PC-3 (cell line): Measurements from ENCODE around the gene PADI3. TPM values are rescaled to one million over a fixed set of nuclear protein-coding genes. Genes with fewer than 3 reads are reported as not detected.
"Not testable (repeated sequence)": the region's sequence is repeated elsewhere in the genome, so short reads cannot be mapped to it uniquely, and the experiment has no call there.

Experiments used
- ATAC-seq: fragments of 200-7000 bp; cut with Tn5 transposase; 2 replicates; pipeline ENCODE4 v1.9.1; 2020; ENCODE audit warnings: mild to moderate bottlenecking, moderate library complexity
- BruUV-seq: library from RNA; stranded (reverse); fragments of 400-500 nt; replicated peaks from 2 replicates; lab custom pipeline; 2021; lab: Mats Ljungman, UMichigan
- CTCF ChIA-PET: fragments of 300-600 bp; sonication (Branson Sonifier 250); formaldehyde crosslinking; loops from one replicate; lab custom pipeline; 2022; ENCODE audit warnings: antibody characterized with exemption; lab: Charles Lee
- POLR2A ChIA-PET: fragments of 300-600 bp; sonication (Branson Sonifier 250); formaldehyde crosslinking; loops from one replicate; lab custom pipeline; 2022; ENCODE audit warnings: antibody characterized with exemption; ENCODE audit not compliant: unreplicated experiment; lab: Charles Lee
- DNase-seq: peaks from one replicate; pipeline ENCODE4 v3.0.0-alpha.2; 2015
- H2AFZ ChIP-seq: fragments of 300-600 bp; sonication (generic); 2 replicates; pipeline ENCODE4 v1.6.0; 2016; ENCODE audit warnings: antibody characterized with exemption, low read length
- H3F3A ChIP-seq: fragments of 300-600 bp; sonication (generic); one replicate; pipeline ENCODE4 v1.6.0; 2017; ENCODE audit warnings: antibody characterized with exemption, low read length, control low read depth, mild to moderate bottlenecking; ENCODE audit not compliant: unreplicated experiment
- H3K27ac ChIP-seq: fragments of 300-600 bp; sonication (generic); 2 replicates; pipeline ENCODE4 v1.5.1; 2016; ENCODE audit warnings: mild to moderate bottlenecking, low read length
- H3K27me3 ChIP-seq: fragments of 300-600 bp; sonication (generic); 2 replicates; pipeline ENCODE4 v1.6.1; 2016; ENCODE audit warnings: low read length, mixed read lengths
- H3K36me3 ChIP-seq: fragments of 300-600 bp; sonication (generic); 2 replicates; pipeline ENCODE4 v1.6.1; 2016; ENCODE audit warnings: low read depth, mixed run types, low read length, mixed read lengths
- H3K4me1 ChIP-seq: fragments of 300-600 bp; sonication (generic); 2 replicates; pipeline ENCODE4 v1.5.1; 2016; ENCODE audit warnings: low read length; ENCODE audit not compliant: insufficient read depth
- H3K4me2 ChIP-seq: fragments of 300-600 bp; sonication (generic); 2 replicates; pipeline ENCODE4 v1.6.0; 2016; ENCODE audit warnings: low read length
- H3K4me3 ChIP-seq: fragments of 300-600 bp; sonication (generic); 2 replicates; pipeline ENCODE4 v1.5.1; 2016; ENCODE audit warnings: mild to moderate bottlenecking, low read length, mixed read lengths
- H3K79me2 ChIP-seq: fragments of 300-600 bp; sonication (generic); 2 replicates; pipeline ENCODE4 v1.6.1; 2017; ENCODE audit warnings: low read length, mixed read lengths
- H3K9ac ChIP-seq: fragments of 300-600 bp; sonication (generic); 2 replicates; pipeline ENCODE4 v1.6.0; 2016; ENCODE audit warnings: mild to moderate bottlenecking, low read length
- H3K9me2 ChIP-seq: fragments of 300-600 bp; sonication (generic); replicated peaks from 2 replicates; pipeline ENCODE4 v1.6.1; 2016; ENCODE audit warnings: mixed run types, low read length, mixed read lengths
- H3K9me3 ChIP-seq: fragments of 300-600 bp; sonication (generic); 2 replicates; pipeline ENCODE4 v1.6.1; 2016; ENCODE audit warnings: low read length, mixed read lengths
- H4K20me1 ChIP-seq: fragments of 300-600 bp; sonication (generic); 2 replicates; pipeline ENCODE4 v1.6.1; 2016; ENCODE audit warnings: low read length, mixed read lengths
- EZH2 ChIP-seq: fragments of 300-600 bp; sonication (generic); IDR thresholded peaks from one replicate; pipeline ENCODE4 v1.6.1; 2017; ENCODE audit warnings: antibody characterized with exemption, mild to moderate bottlenecking, low read length; ENCODE audit not compliant: unreplicated experiment
- EZH2phosphoT487 ChIP-seq: fragments of 300-600 bp; sonication (generic); IDR thresholded peaks from 2 replicates; pipeline ENCODE4 v1.6.1; 2018; ENCODE audit warnings: mild to moderate bottlenecking, antibody characterized with exemption, low read length, borderline replicate concordance
- intact Hi-C: fragments of 100-400 bp; cut with micrococcal nuclease; formaldehyde crosslinking; loops from 2 replicates; pipeline ENCODE4 v1.9.0; 2023
- total RNA-seq: library from RNA; depleted of rRNA; stranded (reverse); fragments of >200 nt; gene quantifications from 2 replicates; pipeline ENCODE4 v1.2.3, GENCODE V29; 2014
- TF ChIP-seq, protein P1 (sequence below): fragments of 300-600 bp; sonication (generic); conservative IDR thresholded peaks from 2 replicates; pipeline ENCODE4 v1.5.1; 2017; ENCODE audit warnings: antibody characterized with exemption, low read depth, mild to moderate bottlenecking, low read length

The PADI3 gene
- total RNA-seq, 1 experiment from 2014 or later = 0.26 TPM

- ChIA-PET CTCF (no interaction called here), POLR2A (no interaction called here)
- ATAC-seq (no peak), DNase-seq (no peak)
- Histone ChIP-seq H3K9ac (no peak overlapping the region), H3K27ac (no peak overlapping the region), H3K4me3 (no peak overlapping the region), H3K4me1 (no peaks in the 10 kb centered on the region), H3K4me2 (no peak overlapping the region), H3K9me3 (no peaks in the 10 kb centered on the region), H2AFZ (no peak overlapping the region), H4K20me1 (no peaks in the 10 kb centered on the region), H3F3A (no peaks in the 10 kb centered on the region), H3K9me2 (no peaks in the 10 kb centered on the region), H3K27me3 (no peaks in the 10 kb centered on the region), H3K79me2 (no peaks in the 10 kb centered on the region), H3K36me3 (no peaks in the 10 kb centered on the region)
- BruUV-seq = no TSS peak
- TF ChIP-seq EZH2 (no peak), EZH2phosphoT487 (no peak)
- TF ChIP-seq, protein P1, sequence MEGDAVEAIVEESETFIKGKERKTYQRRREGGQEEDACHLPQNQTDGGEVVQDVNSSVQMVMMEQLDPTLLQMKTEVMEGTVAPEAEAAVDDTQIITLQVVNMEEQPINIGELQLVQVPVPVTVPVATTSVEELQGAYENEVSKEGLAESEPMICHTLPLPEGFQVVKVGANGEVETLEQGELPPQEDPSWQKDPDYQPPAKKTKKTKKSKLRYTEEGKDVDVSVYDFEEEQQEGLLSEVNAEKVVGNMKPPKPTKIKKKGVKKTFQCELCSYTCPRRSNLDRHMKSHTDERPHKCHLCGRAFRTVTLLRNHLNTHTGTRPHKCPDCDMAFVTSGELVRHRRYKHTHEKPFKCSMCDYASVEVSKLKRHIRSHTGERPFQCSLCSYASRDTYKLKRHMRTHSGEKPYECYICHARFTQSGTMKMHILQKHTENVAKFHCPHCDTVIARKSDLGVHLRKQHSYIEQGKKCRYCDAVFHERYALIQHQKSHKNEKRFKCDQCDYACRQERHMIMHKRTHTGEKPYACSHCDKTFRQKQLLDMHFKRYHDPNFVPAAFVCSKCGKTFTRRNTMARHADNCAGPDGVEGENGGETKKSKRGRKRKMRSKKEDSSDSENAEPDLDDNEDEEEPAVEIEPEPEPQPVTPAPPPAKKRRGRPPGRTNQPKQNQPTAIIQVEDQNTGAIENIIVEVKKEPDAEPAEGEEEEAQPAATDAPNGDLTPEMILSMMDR = no peak
- intact Hi-C loops = no loop called here
Measured at GRCh38 chr1:17319561-17320350, 70.9 kb downstream of the PADI3 start.

- CTCF ChIA-PET, POLR2A ChIA-PET, BruUV-seq: not testable (repeated sequence)
Measured at GRCh38 chr1:17321857-17322390, 73.0 kb downstream of the PADI3 start.

GRCh38 chr1:17328855-17329254, 80.0 kb downstream of the PADI3 start:
- H3K27ac ChIP-seq = no peak overlapping the region
- no peak overlapping the region for H3K4me2 ChIP-seq
- no peaks in the 10 kb centered on the region for H3K27me3 ChIP-seq
- H3K4me3 ChIP-seq = no peak overlapping the region
- no peaks in the 10 kb centered on the region for H4K20me1 ChIP-seq
- H3K79me2 ChIP-seq = no peaks in the 10 kb centered on the region
- POLR2A ChIA-PET = no interaction called here
- H3K9me3 ChIP-seq = no peaks in the 10 kb centered on the region
- ATAC-seq (no peak), DNase-seq (no peak)
- CTCF ChIA-PET = no interaction called here
- H2AFZ ChIP-seq = no peak overlapping the region
- no peak overlapping the region for H3K9ac ChIP-seq
- no peaks in the 10 kb centered on the region for H3K4me1 ChIP-seq
- TF ChIP-seq EZH2 = no peak
- no peak for TF ChIP-seq EZH2phosphoT487
- TF ChIP-seq, protein P1 = no peak
- no TSS peak for BruUV-seq
- intact Hi-C loops = no loop called here
- H3K36me3 ChIP-seq = no peaks in the 10 kb centered on the region
- no peaks in the 10 kb centered on the region for H3F3A ChIP-seq
- H3K9me2 ChIP-seq = no peaks in the 10 kb centered on the region

More at GRCh38 chr1:17321857-17322390, 73.0 kb downstream of the PADI3 start:
- H2AFZ ChIP-seq, H3K4me1 ChIP-seq, H3F3A ChIP-seq, H3K36me3 ChIP-seq, H3K4me2 ChIP-seq, H3K9me2 ChIP-seq, DNase-seq, H3K79me2 ChIP-seq, H4K20me1 ChIP-seq, H3K27ac ChIP-seq, ATAC-seq, H3K9me3 ChIP-seq, H3K9ac ChIP-seq, H3K27me3 ChIP-seq, H3K4me3 ChIP-seq, intact Hi-C loops: not testable (repeated sequence)
